Measurements from ENCODE around the gene GNA12.

- TF ChIP-seq EZH2 (IDR thresholded peaks at IDR 0.05; ENCODE audit: borderline replicate concordance, low read depth, low read length, poor library complexity, severe bottlenecking): no peak
- TF ChIP-seq, protein P1, sequence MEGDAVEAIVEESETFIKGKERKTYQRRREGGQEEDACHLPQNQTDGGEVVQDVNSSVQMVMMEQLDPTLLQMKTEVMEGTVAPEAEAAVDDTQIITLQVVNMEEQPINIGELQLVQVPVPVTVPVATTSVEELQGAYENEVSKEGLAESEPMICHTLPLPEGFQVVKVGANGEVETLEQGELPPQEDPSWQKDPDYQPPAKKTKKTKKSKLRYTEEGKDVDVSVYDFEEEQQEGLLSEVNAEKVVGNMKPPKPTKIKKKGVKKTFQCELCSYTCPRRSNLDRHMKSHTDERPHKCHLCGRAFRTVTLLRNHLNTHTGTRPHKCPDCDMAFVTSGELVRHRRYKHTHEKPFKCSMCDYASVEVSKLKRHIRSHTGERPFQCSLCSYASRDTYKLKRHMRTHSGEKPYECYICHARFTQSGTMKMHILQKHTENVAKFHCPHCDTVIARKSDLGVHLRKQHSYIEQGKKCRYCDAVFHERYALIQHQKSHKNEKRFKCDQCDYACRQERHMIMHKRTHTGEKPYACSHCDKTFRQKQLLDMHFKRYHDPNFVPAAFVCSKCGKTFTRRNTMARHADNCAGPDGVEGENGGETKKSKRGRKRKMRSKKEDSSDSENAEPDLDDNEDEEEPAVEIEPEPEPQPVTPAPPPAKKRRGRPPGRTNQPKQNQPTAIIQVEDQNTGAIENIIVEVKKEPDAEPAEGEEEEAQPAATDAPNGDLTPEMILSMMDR (conservative IDR thresholded peaks at IDR 0.05; ENCODE audit: low read depth, low read length): no peak
These were observed 120.8 kb downstream of the GNA12 start for GRCh38 chr7:2723138-2723850.

Measured in A673 (cell line).